ENCODE data around the gene FOXP1.

Gene FOXP1

DNA sequence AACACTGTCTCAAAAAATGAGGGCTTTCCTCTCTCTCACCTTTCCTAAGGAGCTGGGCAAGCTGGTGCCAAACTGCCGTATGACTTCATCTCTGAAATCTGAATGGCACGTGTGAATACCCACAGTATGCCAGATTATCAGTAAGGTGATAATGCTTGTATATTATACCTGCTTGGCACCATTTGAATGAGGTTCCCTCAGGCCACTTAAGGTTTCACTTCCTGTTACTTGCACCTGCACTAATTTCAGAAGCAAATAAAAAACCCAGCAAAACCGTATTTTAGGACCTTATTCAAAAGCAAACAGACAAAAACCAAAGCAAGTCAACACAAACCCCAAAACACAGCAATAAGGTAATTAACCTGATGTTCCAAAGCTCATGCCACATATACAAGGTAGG, 19.7 kb downstream of the FOXP1 start:
- peaks cover 33% of the 10 kb centered on the region for H3K4me1 ChIP-seq (ENCODE audit: low read length)
- H3K36me3 ChIP-seq (replicated peaks; ENCODE audit: low read depth, low read length) = no peaks in the 10 kb centered on the region
- H3K27me3 ChIP-seq (ENCODE audit: low read depth, low read length) = peaks cover 39% of the 10 kb centered on the region
- TF ChIP-seq EZH2phosphoT487 (IDR thresholded peaks at IDR 0.05; ENCODE audit: low read depth) (no peak), CTCF (IDR thresholded peaks at IDR 0.05; ENCODE audit: low read depth, low read length) (no peak)
- H3K4me2 ChIP-seq (ENCODE audit: low read length) = peak overlapping the region; percentile 72
- no peak overlapping the region for H2AFZ ChIP-seq (ENCODE audit: low read depth, low read length)
- no peaks in the 10 kb centered on the region for H3K79me2 ChIP-seq (ENCODE audit: low read length)
- peak overlapping the region; percentile 41 for H3K4me3 ChIP-seq (ENCODE audit: low read length)
- no peak overlapping the region for H3K27ac ChIP-seq (ENCODE audit: low read length)
- no peaks in the 10 kb centered on the region for H3K9me3 ChIP-seq (ENCODE audit: insufficient read depth, low read length)
- H4K20me1 ChIP-seq (ENCODE audit: insufficient read depth, low read length) = no peaks in the 10 kb centered on the region
- H3K9ac ChIP-seq (ENCODE audit: low read length) = no peak overlapping the region

GRCh38 chr3:71562938-71563337, 20.6 kb downstream of the FOXP1 start:
- Histone ChIP-seq H3K4me2 (ENCODE audit: low read length) (peak overlapping the region; percentile 72), H3K79me2 (ENCODE audit: low read length) (no peaks in the 10 kb centered on the region), H3K4me1 (ENCODE audit: low read length) (peaks cover 28% of the 10 kb centered on the region), H3K9me3 (ENCODE audit: insufficient read depth, low read length) (no peaks in the 10 kb centered on the region), H3K9ac (ENCODE audit: low read length) (no peak overlapping the region), H3K27ac (ENCODE audit: low read length) (no peak overlapping the region), H3K36me3 (replicated peaks; ENCODE audit: low read depth, low read length) (no peaks in the 10 kb centered on the region), H3K4me3 (ENCODE audit: low read length) (no peak overlapping the region), H4K20me1 (ENCODE audit: insufficient read depth, low read length) (no peaks in the 10 kb centered on the region), H2AFZ (ENCODE audit: low read depth, low read length) (no peak overlapping the region), H3K27me3 (ENCODE audit: low read depth, low read length) (peaks cover 39% of the 10 kb centered on the region)
- TF ChIP-seq EZH2phosphoT487 (IDR thresholded peaks at IDR 0.05; ENCODE audit: low read depth) (no peak), CTCF (IDR thresholded peaks at IDR 0.05; ENCODE audit: low read depth, low read length) (no peak)

GRCh38 chr3:71560665-71561064, 22.9 kb downstream of the FOXP1 start:
- H3K79me2 ChIP-seq (ENCODE audit: low read length) = no peaks in the 10 kb centered on the region
- peaks cover 28% of the 10 kb centered on the region for H3K27me3 ChIP-seq (ENCODE audit: low read depth, low read length)
- no peak overlapping the region for H3K4me3 ChIP-seq (ENCODE audit: low read length)
- H3K27ac ChIP-seq (ENCODE audit: low read length) = no peak overlapping the region
- no peak overlapping the region for H3K4me2 ChIP-seq (ENCODE audit: low read length)
- TF ChIP-seq CTCF (IDR thresholded peaks at IDR 0.05; ENCODE audit: low read depth, low read length) (no peak), EZH2phosphoT487 (IDR thresholded peaks at IDR 0.05; ENCODE audit: low read depth) (no peak)
- H3K9ac ChIP-seq (ENCODE audit: low read length) = no peak overlapping the region
- peaks cover 34% of the 10 kb centered on the region for H3K4me1 ChIP-seq (ENCODE audit: low read length)
- H2AFZ ChIP-seq (ENCODE audit: low read depth, low read length) = no peak overlapping the region
- H4K20me1 ChIP-seq (ENCODE audit: insufficient read depth, low read length) = no peaks in the 10 kb centered on the region
- peaks cover 3% of the 10 kb centered on the region for H3K36me3 ChIP-seq (replicated peaks; ENCODE audit: low read depth, low read length)
- no peaks in the 10 kb centered on the region; the same call in 1 of the 2 replicates for H3K9me3 ChIP-seq (ENCODE audit: insufficient read depth, low read length)

- no peaks in the 10 kb centered on the region; the same call in 1 of the 2 replicates for H3K9me3 ChIP-seq (ENCODE audit: insufficient read depth, low read length)
- peaks cover 3% of the 10 kb centered on the region for H3K36me3 ChIP-seq (replicated peaks; ENCODE audit: low read depth, low read length)
- peaks cover 35% of the 10 kb centered on the region for H3K4me1 ChIP-seq (ENCODE audit: low read length)
- no peak overlapping the region for H3K27ac ChIP-seq (ENCODE audit: low read length)
- H3K4me3 ChIP-seq (ENCODE audit: low read length) = no peak overlapping the region
- no peak overlapping the region for H3K4me2 ChIP-seq (ENCODE audit: low read length)
- H3K9ac ChIP-seq (ENCODE audit: low read length) = no peak overlapping the region
- no peaks in the 10 kb centered on the region for H3K79me2 ChIP-seq (ENCODE audit: low read length)
- no peaks in the 10 kb centered on the region for H4K20me1 ChIP-seq (ENCODE audit: insufficient read depth, low read length)
- H2AFZ ChIP-seq (ENCODE audit: low read depth, low read length) = no peak overlapping the region
- H3K27me3 ChIP-seq (ENCODE audit: low read depth, low read length) = peaks cover 18% of the 10 kb centered on the region
- TF ChIP-seq EZH2phosphoT487 (IDR thresholded peaks at IDR 0.05; ENCODE audit: low read depth) (no peak), CTCF (IDR thresholded peaks at IDR 0.05; ENCODE audit: low read depth, low read length) (no peak)
Observed at GRCh38 chr3:71559578-71560162, 23.9 kb downstream of the FOXP1 start.

Data from OCI-LY3 (cell line).